SK-N-SH (cell line): ENCODE data around the gene KDM2A. TPM values are rescaled to one million over a fixed set of nuclear protein-coding genes. Genes with fewer than 3 reads are reported as not detected.

Source experiments
- CTCF ChIA-PET: fragments of 300-600, 350-600 bp; formaldehyde crosslinking; extraction: SDS; loops from one replicate; lab custom pipeline; 2021; lab: Yijun Ruan, JAX
- POLR2A ChIA-PET: fragments of 350-600 bp; sonication (Branson Sonifier 250); formaldehyde crosslinking; extraction: SDS; loops from one replicate; lab custom pipeline; 2020; ENCODE audit warnings: antibody characterized with exemption, inconsistent platforms; lab: Yijun Ruan, JAX
- DNase-seq: peaks from one replicate; pipeline ENCODE4 v3.0.0; 2012
- H2AFZ ChIP-seq: fragments of 200-600 bp; sonication (generic); 2 replicates; pipeline ENCODE4 v1.8.1; 2016; ENCODE audit warnings: antibody characterized with exemption, mild to moderate bottlenecking, low read depth
- H3F3A ChIP-seq: fragments of 200-600 bp; sonication (generic); replicated peaks from 2 replicates; pipeline ENCODE3; 2016; ENCODE audit warnings: antibody characterized with exemption, mild to moderate bottlenecking; ENCODE audit not compliant: insufficient read depth
- H3K27ac ChIP-seq, 2 experiments: fragments of 200-500 bp in 1 of 2; fragments of 200-600 bp in 1 of 2; sonication (Bioruptor generic) in 1 of 2; sonication (generic), shearing (Covaris generic) in 1 of 2; 2 replicates each; pipeline versions ENCODE4 v1.5.1 to v1.6.1; 2014 to 2016; ENCODE audit warnings: low read depth in 2 of 2, inconsistent platforms in 1 of 2, low read length in 1 of 2, mild to moderate bottlenecking in 1 of 2, mixed read lengths in 1 of 2
- H3K27me3 ChIP-seq: fragments of 200-600 bp; sonication (generic), shearing (Covaris generic); 2 replicates; pipeline ENCODE4 v1.6.1; 2016; ENCODE audit warnings: mixed run types; ENCODE audit not compliant: insufficient read depth
- H3K36me3 ChIP-seq, 2 experiments: fragments of 200-500 bp in 1 of 2; fragments of 200-600 bp in 1 of 2; sonication (Bioruptor generic) in 1 of 2; sonication (generic) in 1 of 2; replicated peaks in 1 of 2; 2 replicates each; pipeline versions ENCODE3 to v1.5.1; 2014 to 2016; ENCODE audit warnings: low read length in 1 of 2, mild to moderate bottlenecking in 1 of 2; ENCODE audit not compliant: insufficient read depth in 2 of 2, control insufficient read depth in 1 of 2
- H3K4me1 ChIP-seq, 2 experiments: fragments of 200-500 bp in 1 of 2; fragments of 200-600 bp in 1 of 2; sonication (Bioruptor generic) in 1 of 2; sonication (generic), shearing (Covaris generic) in 1 of 2; 2 replicates each; pipeline versions ENCODE4 v1.5.1 to v1.6.1; 2014 to 2016; ENCODE audit warnings: low read depth in 1 of 2, low read length in 1 of 2, mixed run types in 1 of 2; ENCODE audit not compliant: insufficient read depth in 2 of 2, control insufficient read depth in 1 of 2
- H3K4me2 ChIP-seq: fragments of 200-600 bp; sonication (generic), shearing (Covaris generic); 2 replicates; pipeline ENCODE4 v1.6.1; 2017; ENCODE audit warnings: mixed run types
- H3K4me3 ChIP-seq, 2 experiments: fragments of 200-500 bp in 1 of 2; fragments of 200-600 bp in 1 of 2; sonication (Bioruptor generic) in 1 of 2; sonication (generic), shearing (Covaris generic) in 1 of 2; 2 replicates each; pipeline versions ENCODE4 v1.5.1 to v1.8.1; 2014 to 2016; ENCODE audit warnings: low read depth in 2 of 2, inconsistent platforms in 1 of 2, low read length in 1 of 2, mild to moderate bottlenecking in 1 of 2, mixed read lengths in 1 of 2, moderate library complexity in 1 of 2
- H3K79me2 ChIP-seq: fragments of 200-600 bp; sonication (generic); 2 replicates; pipeline ENCODE4 v1.8.1; 2017; ENCODE audit warnings: mild to moderate bottlenecking; ENCODE audit not compliant: insufficient read depth
- H3K9ac ChIP-seq: fragments of 200-600 bp; sonication (generic); 2 replicates; pipeline ENCODE4 v1.6.1; 2017; ENCODE audit warnings: mixed run types
- H3K9me2 ChIP-seq: fragments of 200-600 bp; sonication (generic); 2 replicates; pipeline ENCODE4 v1.6.1; 2017; ENCODE audit warnings: mixed run types
- H3K9me3 ChIP-seq: fragments of 200-600 bp; sonication (generic); 2 replicates; pipeline ENCODE4 v1.6.1; 2017; ENCODE audit warnings: mixed run types, mild to moderate bottlenecking, moderate library complexity
- H4K20me1 ChIP-seq: fragments of 200-600 bp; sonication (generic); 2 replicates; pipeline ENCODE4 v1.6.1; 2017; ENCODE audit warnings: mild to moderate bottlenecking, mixed run types; ENCODE audit not compliant: insufficient read depth
- CHD2 ChIP-seq: fragments of 150-350 bp; IDR thresholded peaks from 2 replicates; pipeline ENCODE4 v1.6.1; 2018; ENCODE audit warnings: low read length; ENCODE audit not compliant: partially characterized antibody
- ELF1 ChIP-seq: IDR thresholded peaks from 2 replicates; pipeline ENCODE4 v1.4.0; 2012
- EP300 ChIP-seq, 2 experiments: IDR thresholded peaks; 2 replicates each; pipeline versions ENCODE4 v1.4.0 to v1.6.1; 2012; ENCODE audit warnings: borderline replicate concordance in 1 of 2, low read depth in 1 of 2, low read length in 1 of 2
- FOSL2 ChIP-seq: IDR thresholded peaks from 2 replicates; pipeline ENCODE4 v1.4.0; 2012; ENCODE audit warnings: low read depth, mild to moderate bottlenecking, moderate library complexity, borderline replicate concordance
- FOXJ3 ChIP-seq: sonication (generic); formaldehyde crosslinking; IDR thresholded peaks from 2 replicates; pipeline ENCODE4 v1.5.1; 2020; ENCODE audit warnings: mild to moderate bottlenecking, missing genetic modification reagents
- GABPA ChIP-seq: IDR thresholded peaks from 2 replicates; pipeline ENCODE4 v1.4.0; 2012; ENCODE audit warnings: low read depth, mild to moderate bottlenecking
- GATA2 ChIP-seq: sonication (generic); formaldehyde crosslinking; IDR thresholded peaks from 2 replicates; pipeline ENCODE4 v1.5.0; 2020; ENCODE audit warnings: mild to moderate bottlenecking, missing genetic modification reagents
- JUND ChIP-seq: IDR thresholded peaks from 2 replicates; pipeline ENCODE4 v1.4.0; 2012
- MEF2A ChIP-seq: IDR thresholded peaks from 2 replicates; pipeline ENCODE4 v1.4.0; 2012; ENCODE audit warnings: low read depth, borderline replicate concordance
- NRF1 ChIP-seq: IDR thresholded peaks from 2 replicates; pipeline ENCODE4 v1.6.1; 2012; ENCODE audit warnings: low read depth, mild to moderate bottlenecking, low read length
- RAD21 ChIP-seq: IDR thresholded peaks from 2 replicates; pipeline ENCODE4 v1.6.1; 2012; ENCODE audit warnings: mild to moderate bottlenecking, low read length
- RXRA ChIP-seq: IDR thresholded peaks from 2 replicates; pipeline ENCODE4 v1.4.0; 2012; ENCODE audit warnings: low read depth, mild to moderate bottlenecking, borderline replicate concordance
- SIN3A ChIP-seq: IDR thresholded peaks from 2 replicates; pipeline ENCODE4 v1.6.1; 2012; ENCODE audit warnings: low read depth, mild to moderate bottlenecking, low read length, moderate library complexity, borderline replicate concordance
- TAF1 ChIP-seq: IDR thresholded peaks from 2 replicates; pipeline ENCODE4 v1.6.1; 2012; ENCODE audit warnings: low read depth, mild to moderate bottlenecking, low read length, moderate library complexity, borderline replicate concordance
- TCF12 ChIP-seq: IDR thresholded peaks from 2 replicates; pipeline ENCODE4 v1.4.0; 2012
- TEAD4 ChIP-seq: IDR thresholded peaks from 2 replicates; pipeline ENCODE4 v1.4.0; 2012; ENCODE audit warnings: mild to moderate bottlenecking, borderline replicate concordance; ENCODE audit not compliant: insufficient read depth
- WGBS: methylation state at CpG from one replicate; pipeline ENCODE4 v1.1.6; 2017; ENCODE audit warnings: low lambda C conversion rate; 5-methylcytosine and 5-hydroxymethylcytosine counted together
- polyA plus RNA-seq, 3 experiments: library from polyadenylated mRNA; depleted of rRNA; stranded (reverse); fragments of >200 nt; gene quantifications; 2 replicates each; pipeline ENCODE4 v1.2.3, GENCODE V29; 2012
- TF ChIP-seq, protein P1 (sequence below): IDR thresholded peaks from 2 replicates; pipeline ENCODE4 v1.4.0; 2012; ENCODE audit warnings: low read depth, borderline replicate concordance
- TF ChIP-seq, protein P2 (sequence below): IDR thresholded peaks from 2 replicates; pipeline ENCODE4 v1.6.1; 2012; ENCODE audit warnings: mild to moderate bottlenecking, low read depth, low read length, moderate library complexity
- TF ChIP-seq, protein P3 (sequence below): IDR thresholded peaks from 2 replicates; pipeline ENCODE4 v1.4.0; 2012; ENCODE audit warnings: low read depth
- TF ChIP-seq, protein P4 (sequence below): fragments of 150-350 bp; IDR thresholded peaks from 2 replicates; pipeline ENCODE4 v1.6.1; 2016; ENCODE audit warnings: mild to moderate bottlenecking, low read depth, low read length

KDM2A gene
- polyA plus RNA-seq, 1 of the 3 experiments (the other 2 are of a cell fraction), result 28.4 TPM

DNA sequence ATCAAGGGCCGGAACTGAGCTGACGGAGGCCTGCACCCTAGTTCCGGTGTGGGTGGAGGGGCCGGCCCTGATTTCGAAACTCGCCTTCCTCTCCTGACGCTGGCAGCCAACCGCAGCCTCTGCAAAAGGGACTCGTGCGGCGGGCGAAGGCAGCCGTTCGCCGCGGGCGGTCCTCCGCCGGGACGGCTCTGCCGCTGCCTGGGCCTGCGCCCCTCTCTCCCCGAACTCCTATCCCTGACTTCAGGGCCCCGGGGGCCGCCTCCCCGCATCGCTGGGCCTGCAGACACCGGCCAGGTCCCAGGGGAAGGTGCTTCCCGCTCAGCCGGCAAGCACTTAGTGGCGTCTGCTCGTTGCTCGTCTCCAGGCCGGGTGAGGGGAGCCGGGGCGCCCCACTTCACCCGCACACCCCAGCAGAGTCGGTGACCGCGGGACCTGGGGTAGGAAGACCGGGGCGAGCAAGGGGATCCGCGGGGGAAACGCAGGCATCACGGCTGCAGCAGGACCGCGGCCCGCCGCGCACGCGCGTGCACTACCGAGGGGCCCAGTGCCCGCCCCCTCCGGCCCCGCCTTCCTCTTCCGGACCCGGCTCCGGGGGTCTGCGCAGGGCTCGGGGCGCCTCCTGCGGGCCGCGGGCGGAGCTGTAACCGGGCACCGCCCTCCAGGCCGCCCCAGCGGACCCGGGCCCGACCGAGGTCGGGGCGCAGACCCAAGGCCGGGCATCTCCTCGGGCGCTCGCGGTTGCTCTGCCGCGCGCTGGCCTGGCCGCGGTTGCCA, 169.6 kb downstream of the KDM2A start (continued):
- TF ChIP-seq RXRA (no peak), JUND (no peak), TAF1 (peak; percentile 64; the same call in 1 of the 2 replicates), EP300 (IDR thresholded peaks at IDR 0.05; ENCODE audit: borderline replicate concordance in 1 of 2, low read depth in 1 of 2, low read length in 1 of 2) (peak in 1 of 2 experiments; percentile 5; a peak in 1 of 4 replicates), MEF2A (no peak), FOSL2 (no peak), TCF12 (no peak), GATA2 (CRISPR knock-in tag) (no peak), FOXJ3 (CRISPR knock-in tag) (no peak), ELF1 (peak; percentile 59), GABPA (peak; percentile 80)
- TF ChIP-seq, protein P1, sequence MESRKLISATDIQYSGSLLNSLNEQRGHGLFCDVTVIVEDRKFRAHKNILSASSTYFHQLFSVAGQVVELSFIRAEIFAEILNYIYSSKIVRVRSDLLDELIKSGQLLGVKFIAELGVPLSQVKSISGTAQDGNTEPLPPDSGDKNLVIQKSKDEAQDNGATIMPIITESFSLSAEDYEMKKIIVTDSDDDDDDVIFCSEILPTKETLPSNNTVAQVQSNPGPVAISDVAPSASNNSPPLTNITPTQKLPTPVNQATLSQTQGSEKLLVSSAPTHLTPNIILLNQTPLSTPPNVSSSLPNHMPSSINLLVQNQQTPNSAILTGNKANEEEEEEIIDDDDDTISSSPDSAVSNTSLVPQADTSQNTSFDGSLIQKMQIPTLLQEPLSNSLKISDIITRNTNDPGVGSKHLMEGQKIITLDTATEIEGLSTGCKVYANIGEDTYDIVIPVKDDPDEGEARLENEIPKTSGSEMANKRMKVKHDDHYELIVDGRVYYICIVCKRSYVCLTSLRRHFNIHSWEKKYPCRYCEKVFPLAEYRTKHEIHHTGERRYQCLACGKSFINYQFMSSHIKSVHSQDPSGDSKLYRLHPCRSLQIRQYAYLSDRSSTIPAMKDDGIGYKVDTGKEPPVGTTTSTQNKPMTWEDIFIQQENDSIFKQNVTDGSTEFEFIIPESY, result no peak
- TF ChIP-seq, protein P2, sequence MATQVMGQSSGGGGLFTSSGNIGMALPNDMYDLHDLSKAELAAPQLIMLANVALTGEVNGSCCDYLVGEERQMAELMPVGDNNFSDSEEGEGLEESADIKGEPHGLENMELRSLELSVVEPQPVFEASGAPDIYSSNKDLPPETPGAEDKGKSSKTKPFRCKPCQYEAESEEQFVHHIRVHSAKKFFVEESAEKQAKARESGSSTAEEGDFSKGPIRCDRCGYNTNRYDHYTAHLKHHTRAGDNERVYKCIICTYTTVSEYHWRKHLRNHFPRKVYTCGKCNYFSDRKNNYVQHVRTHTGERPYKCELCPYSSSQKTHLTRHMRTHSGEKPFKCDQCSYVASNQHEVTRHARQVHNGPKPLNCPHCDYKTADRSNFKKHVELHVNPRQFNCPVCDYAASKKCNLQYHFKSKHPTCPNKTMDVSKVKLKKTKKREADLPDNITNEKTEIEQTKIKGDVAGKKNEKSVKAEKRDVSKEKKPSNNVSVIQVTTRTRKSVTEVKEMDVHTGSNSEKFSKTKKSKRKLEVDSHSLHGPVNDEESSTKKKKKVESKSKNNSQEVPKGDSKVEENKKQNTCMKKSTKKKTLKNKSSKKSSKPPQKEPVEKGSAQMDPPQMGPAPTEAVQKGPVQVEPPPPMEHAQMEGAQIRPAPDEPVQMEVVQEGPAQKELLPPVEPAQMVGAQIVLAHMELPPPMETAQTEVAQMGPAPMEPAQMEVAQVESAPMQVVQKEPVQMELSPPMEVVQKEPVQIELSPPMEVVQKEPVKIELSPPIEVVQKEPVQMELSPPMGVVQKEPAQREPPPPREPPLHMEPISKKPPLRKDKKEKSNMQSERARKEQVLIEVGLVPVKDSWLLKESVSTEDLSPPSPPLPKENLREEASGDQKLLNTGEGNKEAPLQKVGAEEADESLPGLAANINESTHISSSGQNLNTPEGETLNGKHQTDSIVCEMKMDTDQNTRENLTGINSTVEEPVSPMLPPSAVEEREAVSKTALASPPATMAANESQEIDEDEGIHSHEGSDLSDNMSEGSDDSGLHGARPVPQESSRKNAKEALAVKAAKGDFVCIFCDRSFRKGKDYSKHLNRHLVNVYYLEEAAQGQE, result no peak; the same call in 1 of the 2 replicates
- TF ChIP-seq, protein P3, sequence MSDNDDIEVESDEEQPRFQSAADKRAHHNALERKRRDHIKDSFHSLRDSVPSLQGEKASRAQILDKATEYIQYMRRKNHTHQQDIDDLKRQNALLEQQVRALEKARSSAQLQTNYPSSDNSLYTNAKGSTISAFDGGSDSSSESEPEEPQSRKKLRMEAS, result peak; percentile 70; the same call in 1 of the 2 replicates
- TF ChIP-seq, all 33 proteins: peak for 15

DNA sequence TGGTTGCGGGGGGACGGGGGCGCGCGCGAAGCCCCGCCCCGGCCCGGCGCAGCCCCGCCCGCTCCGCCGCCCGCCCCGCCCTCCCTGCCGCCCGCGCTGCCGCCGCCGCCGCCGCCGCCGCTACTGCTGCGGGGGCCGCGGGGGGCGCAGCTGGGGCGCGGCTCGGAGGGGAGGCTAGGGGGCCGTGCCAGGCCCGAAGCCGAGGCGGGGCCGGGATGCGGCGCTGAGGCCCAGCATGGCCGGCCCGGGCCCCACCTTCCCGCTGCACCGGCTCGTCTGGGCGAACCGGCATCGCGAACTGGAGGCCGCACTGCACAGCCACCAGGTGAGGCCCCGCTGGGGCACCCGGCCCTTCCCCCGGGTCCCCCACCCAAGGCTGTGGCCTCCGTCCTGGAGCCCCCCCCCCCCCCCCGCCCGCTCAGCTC, 170.2 kb downstream of the KDM2A start, which contains the start of gene ANKRD13D:
TSS of gene ANKRD13D (plus strand) at position 78 of the 425 bp plus-strand sequence. CDS start at position 236, 158 bp downstream.
- Histone ChIP-seq H3K4me3 (peak within 1 kb of the TSS; percentile 65 to 87), H3K27me3 (no peaks in the 10 kb centered on the region), H3K4me1 (peaks cover 12 to 30% of the 10 kb centered on the region in 2 experiments; a peak in 3 of 4 replicates), H4K20me1 (no peaks in the 10 kb centered on the region), H3K36me3 (peaks cover 18 to 36% of the 10 kb centered on the region in 2 experiments), H3K9me2 (no peaks in the 10 kb centered on the region), H3K79me2 (peaks cover 48% of the 10 kb centered on the region), H3K9ac (peak within 1 kb of the TSS; percentile 86), H2AFZ (peak within 1 kb of the TSS; percentile 62; the same call in 1 of the 2 replicates), H3K4me2 (peak within 1 kb of the TSS; percentile 99), H3K9me3 (no peaks in the 10 kb centered on the region), H3K27ac (peak within 1 kb of the TSS; percentile 91 to 98), H3F3A (peaks cover 18% of the 10 kb centered on the region)
- ChIA-PET CTCF (interaction anchor here (0.7 to 4.4 kb wide), 19 partner anchors 10 to 207 kb away, joined by 3 to 37 read pairs (median 5); partner anchors contain the start of gene POLD4), POLR2A (interaction anchor here (0.6 to 1.6 kb wide), 5 partner anchors 14 to 33 kb away, joined by 3 to 5 read pairs (median 4); partner anchors contain the start of gene SSH3)
- 0% methylated on average over 4 of the region's 56 CpGs for WGBS
- no peak for DNase-seq
- TF ChIP-seq, protein P4, sequence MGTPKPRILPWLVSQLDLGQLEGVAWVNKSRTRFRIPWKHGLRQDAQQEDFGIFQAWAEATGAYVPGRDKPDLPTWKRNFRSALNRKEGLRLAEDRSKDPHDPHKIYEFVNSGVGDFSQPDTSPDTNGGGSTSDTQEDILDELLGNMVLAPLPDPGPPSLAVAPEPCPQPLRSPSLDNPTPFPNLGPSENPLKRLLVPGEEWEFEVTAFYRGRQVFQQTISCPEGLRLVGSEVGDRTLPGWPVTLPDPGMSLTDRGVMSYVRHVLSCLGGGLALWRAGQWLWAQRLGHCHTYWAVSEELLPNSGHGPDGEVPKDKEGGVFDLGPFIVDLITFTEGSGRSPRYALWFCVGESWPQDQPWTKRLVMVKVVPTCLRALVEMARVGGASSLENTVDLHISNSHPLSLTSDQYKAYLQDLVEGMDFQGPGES, result no peak
- no peak for TF ChIP-seq TEAD4
- TF ChIP-seq RAD21, result no peak
- TF ChIP-seq JUND, result no peak
- TF ChIP-seq CHD2, result no peak
- TF ChIP-seq EP300 (IDR thresholded peaks at IDR 0.05; ENCODE audit: borderline replicate concordance in 1 of 2, low read depth in 1 of 2, low read length in 1 of 2), result no peak
- TF ChIP-seq ELF1, result no peak
- no peak for TF ChIP-seq NRF1
- TF ChIP-seq TCF12, result no peak
- no peak for TF ChIP-seq SIN3A
